ENCODE measurements around the gene RGR. TPM values are rescaled to one million over a fixed set of nuclear protein-coding genes. Genes with fewer than 3 reads are reported as not detected.

The RGR gene
- total RNA-seq, 6 experiments from 2014 or later = not detected

DNA sequence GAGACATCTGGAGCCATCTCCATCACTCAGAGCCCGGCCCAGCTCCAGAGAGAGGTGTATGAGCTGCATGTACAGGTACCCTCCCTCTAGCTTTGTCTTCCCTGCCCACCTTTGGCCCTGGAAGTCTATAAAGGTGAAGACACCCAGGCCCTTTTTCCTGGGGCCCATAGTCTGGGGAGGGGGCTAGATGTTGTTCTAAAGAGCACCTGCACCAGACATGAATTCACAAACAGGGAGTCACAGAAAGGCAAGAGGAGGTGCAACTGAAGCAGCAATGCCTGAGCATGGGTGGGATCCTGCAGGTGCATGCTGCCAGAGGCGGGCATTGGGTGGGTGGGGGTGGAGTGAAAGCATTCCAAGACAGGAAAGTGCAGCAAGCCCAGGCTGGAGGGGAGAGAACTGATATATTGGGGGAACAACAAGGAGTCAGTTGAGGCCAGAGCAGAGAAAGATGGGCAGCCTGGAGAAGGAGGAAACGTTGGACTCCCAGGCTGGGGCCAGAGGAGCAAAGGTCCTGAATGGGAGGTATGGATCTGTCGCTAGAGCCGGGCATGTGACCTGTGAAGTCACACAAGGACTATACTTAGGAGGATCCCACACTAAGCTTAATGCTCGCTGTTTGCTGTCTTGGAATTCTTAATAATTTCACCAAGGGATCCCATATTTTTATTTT is 38.9 kb upstream of the RGR start:
- Histone ChIP-seq H3K4me1 (no peaks in the 10 kb centered on the region), H3K36me3 (no peaks in the 10 kb centered on the region), H3K27me3 (no peaks in the 10 kb centered on the region), H3K9me3 (no peaks in the 10 kb centered on the region), H3K27ac (no peak overlapping the region), H3K4me3 (no peak overlapping the region)
- no peak for DNase-seq
- WGBS (ENCODE audit: insufficient coverage, low coverage, low lambda C conversion rate, missing lambda C conversion rate) = 35% methylated on average over 3 of the region's 6 CpGs
- intact Hi-C loops (cut with DNase I) = no loop called here
- no peak for ATAC-seq
- TF ChIP-seq, protein P1, sequence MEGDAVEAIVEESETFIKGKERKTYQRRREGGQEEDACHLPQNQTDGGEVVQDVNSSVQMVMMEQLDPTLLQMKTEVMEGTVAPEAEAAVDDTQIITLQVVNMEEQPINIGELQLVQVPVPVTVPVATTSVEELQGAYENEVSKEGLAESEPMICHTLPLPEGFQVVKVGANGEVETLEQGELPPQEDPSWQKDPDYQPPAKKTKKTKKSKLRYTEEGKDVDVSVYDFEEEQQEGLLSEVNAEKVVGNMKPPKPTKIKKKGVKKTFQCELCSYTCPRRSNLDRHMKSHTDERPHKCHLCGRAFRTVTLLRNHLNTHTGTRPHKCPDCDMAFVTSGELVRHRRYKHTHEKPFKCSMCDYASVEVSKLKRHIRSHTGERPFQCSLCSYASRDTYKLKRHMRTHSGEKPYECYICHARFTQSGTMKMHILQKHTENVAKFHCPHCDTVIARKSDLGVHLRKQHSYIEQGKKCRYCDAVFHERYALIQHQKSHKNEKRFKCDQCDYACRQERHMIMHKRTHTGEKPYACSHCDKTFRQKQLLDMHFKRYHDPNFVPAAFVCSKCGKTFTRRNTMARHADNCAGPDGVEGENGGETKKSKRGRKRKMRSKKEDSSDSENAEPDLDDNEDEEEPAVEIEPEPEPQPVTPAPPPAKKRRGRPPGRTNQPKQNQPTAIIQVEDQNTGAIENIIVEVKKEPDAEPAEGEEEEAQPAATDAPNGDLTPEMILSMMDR (IDR thresholded peaks at IDR 0.05) = no peak
- TF ChIP-seq POLR2A (IDR thresholded peaks at IDR 0.05) = no peak

DNA sequence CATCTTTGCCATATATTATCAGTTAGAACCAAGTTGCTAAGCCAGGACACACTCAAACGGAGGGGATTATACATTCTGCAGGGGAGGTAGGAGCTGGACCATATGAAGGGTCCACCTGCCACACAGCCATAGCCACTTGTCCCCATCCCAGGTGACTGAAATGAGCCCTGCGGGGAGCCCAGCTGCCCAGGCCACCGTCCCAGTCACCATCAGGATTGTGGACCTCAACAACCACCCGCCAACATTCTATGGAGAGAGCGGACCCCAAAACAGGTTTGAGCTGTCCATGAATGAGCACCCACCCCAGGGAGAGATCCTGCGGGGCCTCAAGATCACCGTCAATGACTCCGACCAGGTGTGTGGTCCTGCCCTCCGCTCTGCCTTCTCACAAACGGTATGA is 36.8 kb upstream of the RGR start:
- DNase-seq (no peak), ATAC-seq (no peak)
- TF ChIP-seq POLR2A (IDR thresholded peaks at IDR 0.05) = no peak
- TF ChIP-seq, protein P1 (IDR thresholded peaks at IDR 0.05) = no peak
- 60% methylated on average over 1 of the region's 10 CpGs for WGBS (ENCODE audit: insufficient coverage, low coverage, low lambda C conversion rate, missing lambda C conversion rate)
- Histone ChIP-seq H3K27ac (no peak overlapping the region), H3K4me3 (no peak overlapping the region), H3K27me3 (no peaks in the 10 kb centered on the region), H3K9me3 (no peaks in the 10 kb centered on the region), H3K4me1 (no peaks in the 10 kb centered on the region), H3K36me3 (no peaks in the 10 kb centered on the region)
- intact Hi-C loops (cut with DNase I) = no loop called here

DNA sequence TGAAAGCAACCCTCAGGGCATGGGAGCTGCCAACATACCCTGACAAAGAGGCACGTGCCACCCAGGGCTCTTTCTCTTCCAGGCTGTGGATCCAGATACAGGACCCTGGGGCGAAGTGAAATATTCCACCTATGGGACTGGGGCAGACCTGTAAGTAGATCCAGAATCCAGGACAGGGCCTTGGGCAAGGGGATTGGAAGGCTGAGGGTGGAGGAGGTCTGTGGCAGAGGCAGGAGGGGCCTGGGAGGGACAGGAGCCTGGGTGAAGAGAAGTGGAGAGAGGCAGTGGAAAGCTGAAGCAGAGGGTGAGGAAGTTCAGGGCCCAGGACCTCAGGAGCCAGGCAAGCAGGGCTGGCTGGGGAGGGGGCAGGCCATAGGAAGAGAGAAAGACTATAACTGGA is 33.3 kb upstream of the RGR start:
- Histone ChIP-seq H3K9me3 (no peaks in the 10 kb centered on the region), H3K4me1 (no peaks in the 10 kb centered on the region), H3K27ac (no peak overlapping the region), H3K27me3 (no peaks in the 10 kb centered on the region), H3K36me3 (no peaks in the 10 kb centered on the region), H3K4me3 (no peak overlapping the region)
- DNase-seq (no peak), ATAC-seq (no peak)
- WGBS (ENCODE audit: insufficient coverage, low coverage, low lambda C conversion rate, missing lambda C conversion rate) = 88% methylated on average over 1 of the region's 2 CpGs
- no peak for TF ChIP-seq POLR2A (IDR thresholded peaks at IDR 0.05)
- TF ChIP-seq, protein P1 (IDR thresholded peaks at IDR 0.05) = no peak
- intact Hi-C loops (cut with DNase I) = no loop called here

DNA sequence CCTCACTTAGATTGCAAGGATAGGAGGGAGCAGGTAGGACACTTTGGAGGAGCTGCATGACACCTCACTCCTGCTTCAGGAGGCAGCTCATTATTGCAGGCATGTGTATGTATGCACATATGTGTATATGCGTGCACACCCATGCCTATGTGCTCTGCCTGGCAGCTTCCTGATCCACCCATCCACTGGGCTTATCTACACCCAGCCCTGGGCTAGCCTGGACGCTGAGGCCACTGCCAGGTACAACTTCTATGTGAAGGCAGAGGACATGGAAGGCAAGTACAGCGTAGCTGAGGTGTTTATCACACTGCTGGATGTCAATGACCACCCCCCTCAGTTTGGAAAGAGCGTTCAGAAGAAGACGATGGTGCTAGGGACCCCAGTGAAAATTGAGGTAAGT is 32.8 kb upstream of the RGR start:
- TF ChIP-seq POLR2A (IDR thresholded peaks at IDR 0.05) = no peak
- TF ChIP-seq, protein P1 (IDR thresholded peaks at IDR 0.05) = no peak
- peak in 1 of 4 donors; percentile 13 for ATAC-seq
- H3K4me1 ChIP-seq = no peaks in the 10 kb centered on the region
- intact Hi-C loops (cut with DNase I) = no loop called here
- no peak overlapping the region for H3K4me3 ChIP-seq
- WGBS (ENCODE audit: insufficient coverage, low coverage, low lambda C conversion rate, missing lambda C conversion rate) = 60% methylated on average over 4 of the region's 5 CpGs
- H3K36me3 ChIP-seq = no peaks in the 10 kb centered on the region
- DNase-seq = no peak
- no peaks in the 10 kb centered on the region for H3K9me3 ChIP-seq
- H3K27ac ChIP-seq = no peak overlapping the region
- H3K27me3 ChIP-seq = no peaks in the 10 kb centered on the region
